OCI-LY1 (cell line): ENCODE measurements around the gene LHFPL2.

Source experiments
- EZH2 ChIP-seq: fragments of 200-600 bp; sonication (generic), shearing (Covaris generic); IDR thresholded peaks from 2 replicates; pipeline ENCODE4 v1.8.0; 2017; ENCODE audit warnings: borderline replicate concordance, mixed run types, mild to moderate bottlenecking, antibody characterized with exemption, low read length, moderate library complexity, mixed read lengths
- TF ChIP-seq, protein P1 (sequence below): fragments of 200-600 bp; sonication (generic), shearing (Covaris generic); IDR thresholded peaks from 2 replicates; pipeline ENCODE4 v1.5.1; 2017; ENCODE audit warnings: mild to moderate bottlenecking, antibody characterized with exemption, low read length, moderate library complexity, mixed read lengths

- TF ChIP-seq, protein P1, sequence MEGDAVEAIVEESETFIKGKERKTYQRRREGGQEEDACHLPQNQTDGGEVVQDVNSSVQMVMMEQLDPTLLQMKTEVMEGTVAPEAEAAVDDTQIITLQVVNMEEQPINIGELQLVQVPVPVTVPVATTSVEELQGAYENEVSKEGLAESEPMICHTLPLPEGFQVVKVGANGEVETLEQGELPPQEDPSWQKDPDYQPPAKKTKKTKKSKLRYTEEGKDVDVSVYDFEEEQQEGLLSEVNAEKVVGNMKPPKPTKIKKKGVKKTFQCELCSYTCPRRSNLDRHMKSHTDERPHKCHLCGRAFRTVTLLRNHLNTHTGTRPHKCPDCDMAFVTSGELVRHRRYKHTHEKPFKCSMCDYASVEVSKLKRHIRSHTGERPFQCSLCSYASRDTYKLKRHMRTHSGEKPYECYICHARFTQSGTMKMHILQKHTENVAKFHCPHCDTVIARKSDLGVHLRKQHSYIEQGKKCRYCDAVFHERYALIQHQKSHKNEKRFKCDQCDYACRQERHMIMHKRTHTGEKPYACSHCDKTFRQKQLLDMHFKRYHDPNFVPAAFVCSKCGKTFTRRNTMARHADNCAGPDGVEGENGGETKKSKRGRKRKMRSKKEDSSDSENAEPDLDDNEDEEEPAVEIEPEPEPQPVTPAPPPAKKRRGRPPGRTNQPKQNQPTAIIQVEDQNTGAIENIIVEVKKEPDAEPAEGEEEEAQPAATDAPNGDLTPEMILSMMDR = no peak
- TF ChIP-seq EZH2 = no peak
These were observed 140.3 kb downstream of the LHFPL2 start for GRCh38 chr5:78508186-78508765.
